Measurements from ENCODE around the gene PSMD7.
"Not testable (repeated sequence)": the region's sequence is repeated elsewhere in the genome, so short reads cannot be mapped to it uniquely, and the experiment has no call there.

Gene PSMD7

GRCh38 chr16:74297145-74297665, 591 bp downstream of the PSMD7 start:
- peak; percentile 31 for DNase-seq

GRCh38 chr16:74298104-74298503, 1.5 kb downstream of the PSMD7 start:
- no peak for DNase-seq

- no peak for DNase-seq
These were observed 5.7 kb downstream of the PSMD7 start for GRCh38 chr16:74302341-74302740.

- no peak for DNase-seq
These were observed 7.7 kb downstream of the PSMD7 start for GRCh38 chr16:74304164-74304834.

- DNase-seq, result no peak
These were observed 8.2 kb downstream of the PSMD7 start for GRCh38 chr16:74304835-74305176.

- DNase-seq, result no peak
These were observed 8.7 kb downstream of the PSMD7 start for GRCh38 chr16:74305281-74305680.

- DNase-seq, result no peak
These were observed 9.6 kb downstream of the PSMD7 start for GRCh38 chr16:74305978-74306784.

- DNase-seq, result no peak
These were observed 10.8 kb downstream of the PSMD7 start for GRCh38 chr16:74307383-74307782.

GRCh38 chr16:74309789-74310781, 13.5 kb downstream of the PSMD7 start:
- peak; percentile 33 for DNase-seq

GRCh38 chr16:74315059-74315458, 18.4 kb downstream of the PSMD7 start:
- no peak for DNase-seq

- DNase-seq, result peak; percentile 68
These were observed 24.1 kb downstream of the PSMD7 start for GRCh38 chr16:74320707-74321106.

GRCh38 chr16:74321356-74321755, 24.7 kb downstream of the PSMD7 start:
- DNase-seq, result no peak

- no peak for DNase-seq
These were observed 25.7 kb downstream of the PSMD7 start for GRCh38 chr16:74322301-74322710.

GRCh38 chr16:74324777-74325176, 28.2 kb downstream of the PSMD7 start:
- DNase-seq, result not testable (repeated sequence)

- no peak for DNase-seq
These were observed 29.0 kb downstream of the PSMD7 start for GRCh38 chr16:74325641-74326040.

GRCh38 chr16:74328346-74328745, 31.7 kb downstream of the PSMD7 start:
- not testable (repeated sequence) for DNase-seq

GRCh38 chr16:74332469-74332868, 35.9 kb downstream of the PSMD7 start:
- DNase-seq, result not testable (repeated sequence)

- DNase-seq, result not testable (repeated sequence)
These were observed 40.9 kb downstream of the PSMD7 start for GRCh38 chr16:74337506-74337905.

GRCh38 chr16:74339226-74339625, 42.6 kb downstream of the PSMD7 start:
- not testable (repeated sequence) for DNase-seq

- not testable (repeated sequence) for DNase-seq
These were observed 56.4 kb downstream of the PSMD7 start for GRCh38 chr16:74353038-74353437.
